NCI-H2171 treated with DMSO at 0.1 percent for 48 hours (cell line): ENCODE results near the gene FADD.

ENCODE experiments used
- DNase-seq: peaks from one replicate; lab custom pipeline; 2025; lab: John Stamatoyannopoulos, UW

Gene FADD

DNA sequence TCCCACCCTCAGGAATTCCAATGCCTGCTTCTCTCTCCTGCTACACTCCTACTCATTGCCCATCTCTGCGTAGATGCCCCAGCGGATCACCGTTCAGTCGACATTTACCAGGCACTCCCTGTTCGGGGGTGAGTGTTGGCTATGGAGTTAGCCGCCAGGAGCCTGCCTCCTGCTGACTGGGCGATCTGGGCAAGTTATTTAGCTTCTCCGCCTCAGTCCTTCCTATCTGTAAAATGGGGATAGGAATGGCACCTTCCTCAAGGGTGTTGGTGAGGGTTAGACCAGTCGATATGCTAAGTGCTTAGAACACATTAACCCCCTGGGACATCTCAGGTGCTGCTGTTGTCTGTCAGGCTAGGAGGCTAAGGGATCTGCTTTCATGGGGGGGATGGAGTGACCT, 30.9 kb downstream of the FADD start:
- DNase-seq = no peak

DNA sequence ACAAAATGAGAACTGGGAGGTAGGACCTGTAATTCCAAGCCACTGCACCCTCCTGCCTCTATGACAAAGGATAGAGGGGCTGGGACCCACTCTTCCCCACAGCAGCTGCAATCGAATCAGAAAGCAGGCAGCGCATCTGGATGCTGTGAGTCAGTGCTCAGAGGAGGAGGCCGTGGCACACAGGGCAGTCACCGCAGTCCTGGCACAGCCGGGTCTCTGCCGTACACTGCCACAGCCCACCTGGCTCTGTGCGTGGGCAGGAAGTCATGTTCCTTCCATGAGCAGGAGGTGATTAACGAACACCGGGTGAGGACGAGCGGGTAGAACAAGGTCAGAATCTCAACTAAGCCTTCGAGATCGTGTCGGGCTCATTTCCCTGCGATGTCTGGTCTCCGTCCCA, 37.2 kb downstream of the FADD start:
- no peak for DNase-seq

DNA sequence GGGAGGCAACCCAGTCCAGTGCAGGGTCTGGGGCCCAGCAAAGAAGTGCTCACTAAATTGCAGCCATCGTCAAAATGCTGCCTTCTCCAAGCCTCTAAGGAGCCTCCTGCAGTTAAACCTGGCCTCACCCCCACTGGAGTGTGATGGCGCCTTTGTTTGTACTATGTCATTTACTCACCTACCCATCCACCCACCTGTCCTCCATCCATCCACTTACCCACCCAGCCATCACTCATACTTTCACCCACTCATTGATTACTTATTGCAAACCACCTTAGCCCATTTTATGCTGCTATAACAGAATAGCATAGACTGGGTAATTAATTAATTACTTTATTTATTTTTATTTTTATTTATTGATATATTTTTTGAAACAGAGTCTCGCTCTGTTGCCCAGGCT, 38.6 kb downstream of the FADD start:
- DNase-seq = no peak

DNA sequence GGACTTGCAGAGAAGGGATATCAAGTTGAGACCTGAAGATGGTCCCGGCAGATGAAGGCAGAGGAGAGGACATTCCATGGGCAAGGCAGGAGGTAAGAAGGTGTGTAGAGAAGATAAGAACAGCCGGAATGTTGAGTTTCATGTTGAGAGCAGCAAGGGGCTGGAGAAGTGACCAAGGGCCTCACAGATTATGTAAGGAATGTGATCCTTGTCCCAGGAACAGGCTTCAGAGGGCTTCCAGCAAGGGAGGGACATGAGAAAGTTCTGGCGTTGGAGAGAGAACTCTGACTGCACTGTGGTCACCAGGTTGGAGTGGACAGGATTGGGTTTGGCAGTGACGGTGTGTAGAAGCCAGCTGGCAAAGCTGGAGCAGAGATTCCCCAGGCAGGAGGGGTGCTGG, 39.8 kb downstream of the FADD start:
- DNase-seq = no peak

DNA sequence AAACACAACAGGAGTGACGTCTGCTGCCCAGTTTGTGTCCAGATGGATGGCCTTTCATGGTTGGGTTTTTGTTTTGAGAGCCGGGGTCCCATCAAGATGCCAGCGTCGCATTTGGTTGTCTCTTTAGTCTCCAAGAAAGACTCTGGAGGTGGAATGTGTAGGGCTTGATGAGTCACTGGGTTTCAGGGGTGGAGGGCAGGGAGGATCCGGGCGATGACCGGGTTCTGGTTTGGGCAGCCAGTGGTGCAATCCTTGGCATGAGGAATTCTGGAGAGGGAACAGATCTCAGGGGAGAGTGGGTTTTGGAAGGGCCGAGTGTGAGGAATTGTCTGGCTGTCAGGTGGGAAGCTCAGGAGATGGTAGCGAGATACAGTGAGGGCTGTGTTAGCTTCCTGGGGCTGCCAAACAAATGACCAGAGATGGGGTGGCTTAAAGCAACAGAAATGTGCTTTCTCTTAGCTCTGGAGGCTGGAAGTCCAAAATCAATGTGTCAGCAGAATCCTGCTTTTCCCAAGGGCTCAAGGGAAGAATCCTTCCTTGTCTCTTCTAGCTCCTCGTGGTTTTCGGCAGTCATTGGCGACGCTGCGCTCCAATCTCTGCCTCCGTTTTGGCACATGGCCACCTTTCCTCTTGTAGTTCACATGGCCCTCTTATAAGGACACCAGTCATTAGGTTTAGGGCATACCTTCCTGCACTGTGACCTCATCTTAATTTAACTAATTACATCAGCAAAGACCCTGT, 41.0 kb downstream of the FADD start:
- no peak for DNase-seq

DNA sequence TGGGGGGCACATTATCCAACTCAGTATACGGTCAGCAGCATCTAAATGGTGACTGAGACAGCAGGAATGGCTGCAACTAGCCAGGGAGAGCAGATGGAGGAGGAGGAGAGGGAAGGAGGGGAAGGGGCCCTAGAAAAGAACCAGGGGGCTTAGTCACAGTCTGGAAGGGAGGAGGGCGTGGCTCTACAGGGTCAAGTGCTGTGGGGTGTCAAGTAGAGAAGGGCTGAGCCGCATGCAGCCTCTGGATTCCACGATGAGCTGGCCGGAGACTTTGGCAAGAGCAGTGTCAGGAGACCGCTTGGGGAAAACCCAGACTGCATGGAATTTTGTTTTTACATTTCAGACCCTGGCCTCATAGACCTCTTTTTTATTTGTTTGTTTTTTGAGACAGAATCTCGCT, 41.6 kb downstream of the FADD start:
- DNase-seq = no peak

DNA sequence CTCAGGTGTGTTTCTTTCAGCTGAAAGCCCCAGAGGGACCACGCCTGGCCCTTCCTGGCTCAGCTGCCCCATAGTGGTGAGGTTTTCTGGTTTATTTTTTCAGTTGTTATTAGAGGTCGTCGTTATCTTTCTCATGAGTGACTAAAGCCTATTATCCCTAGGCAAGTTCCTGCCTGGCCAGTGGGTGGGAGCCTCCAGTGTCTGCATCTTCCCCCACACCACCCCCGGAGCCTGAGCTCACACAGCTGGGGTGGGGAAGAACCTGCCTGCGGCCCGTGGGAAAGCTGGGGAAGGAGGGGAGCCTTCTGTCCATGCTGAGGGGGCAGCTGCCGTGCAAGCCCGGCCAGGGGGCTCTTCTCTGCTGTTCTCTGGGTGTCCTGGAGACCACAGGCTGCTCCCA, 43.1 kb downstream of the FADD start:
- no peak for DNase-seq

DNA sequence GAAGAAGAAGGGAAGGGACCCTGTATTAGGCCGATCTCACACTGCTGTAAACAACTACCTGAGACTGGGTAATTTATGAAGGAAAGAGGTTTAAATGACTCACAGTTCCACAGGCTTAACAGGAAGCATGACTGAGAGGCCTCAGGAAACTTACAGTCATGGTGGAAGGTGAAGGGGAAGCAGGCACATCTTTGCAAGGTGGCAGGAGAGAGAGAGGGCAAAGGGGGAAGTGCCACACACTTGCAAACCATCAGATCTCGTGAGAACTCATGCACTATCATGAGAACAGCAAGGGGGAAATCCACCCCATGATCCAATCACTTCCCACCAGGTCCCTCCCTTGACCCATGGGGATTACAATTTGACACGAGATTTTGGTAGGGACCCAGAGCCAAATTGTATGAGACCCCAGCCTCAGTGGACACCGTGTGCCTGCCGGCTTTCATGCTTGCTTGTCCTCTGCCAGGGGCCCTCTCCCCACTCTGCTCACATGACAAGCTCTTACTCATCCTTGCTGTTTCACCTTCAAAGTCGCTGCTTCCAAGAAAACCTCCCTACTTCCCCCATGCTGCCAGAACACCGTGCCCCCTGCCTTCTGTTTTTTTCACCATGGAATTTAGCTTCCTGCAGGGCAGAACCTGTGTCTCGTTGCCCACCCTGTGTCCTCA, 44.1 kb downstream of the FADD start:
- DNase-seq = no peak

DNA sequence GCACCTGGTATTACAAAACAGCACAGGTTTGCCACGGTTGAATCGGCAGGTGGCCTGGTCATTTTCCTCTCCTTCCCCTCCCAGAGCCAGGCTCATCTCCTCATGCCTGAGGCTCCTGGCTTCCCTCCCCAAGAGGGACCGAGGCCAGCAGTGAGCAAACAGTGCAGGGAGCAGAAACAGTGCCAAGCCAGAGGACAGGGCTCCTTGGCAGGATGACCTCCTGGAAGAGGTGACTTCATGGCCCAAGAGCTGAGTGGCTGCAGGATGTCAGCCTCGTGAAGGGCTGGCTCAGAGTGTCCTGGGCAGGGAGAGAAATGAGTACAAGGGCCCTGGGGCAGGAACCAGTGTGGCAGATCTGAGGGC, 44.6 kb downstream of the FADD start:
- DNase-seq = no peak

DNA sequence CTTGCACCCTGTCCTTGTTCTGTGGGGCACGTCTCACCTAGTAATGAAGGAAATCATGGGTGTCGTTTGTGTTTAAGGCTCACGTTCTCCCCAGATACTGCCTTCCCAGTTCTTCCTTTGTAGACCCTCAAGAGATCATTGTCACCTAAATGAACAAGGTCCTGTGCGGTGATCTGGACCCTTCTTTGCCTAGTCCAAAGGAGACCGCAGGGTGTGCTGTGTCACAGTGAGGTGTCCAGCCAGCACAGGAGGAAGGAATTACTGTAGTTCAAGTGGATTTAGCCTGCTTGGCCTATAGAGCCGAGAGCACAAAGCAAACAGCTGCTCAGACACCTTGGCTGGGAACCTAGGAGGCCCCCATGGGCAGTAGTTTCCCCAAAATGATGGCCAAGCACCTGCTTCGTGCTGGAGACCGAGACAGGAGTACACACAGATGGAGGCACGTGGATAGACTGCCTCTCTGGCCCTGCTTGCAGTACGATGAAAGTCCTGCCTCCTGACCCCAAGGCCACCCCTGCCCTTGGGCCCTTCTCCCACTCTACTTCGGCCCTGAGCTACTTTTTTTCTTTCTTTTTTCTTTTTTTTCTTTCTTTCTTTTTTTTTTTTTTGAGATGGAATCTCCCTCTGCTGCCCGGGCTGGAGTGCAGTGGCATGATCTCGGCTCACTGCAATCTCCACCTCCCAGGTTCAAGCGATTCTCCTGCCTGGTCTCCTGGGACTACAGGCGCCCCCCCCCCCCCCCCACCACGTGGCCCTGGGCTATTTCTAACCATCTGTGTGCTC, 48.0 kb downstream of the FADD start:
- DNase-seq = no peak

DNA sequence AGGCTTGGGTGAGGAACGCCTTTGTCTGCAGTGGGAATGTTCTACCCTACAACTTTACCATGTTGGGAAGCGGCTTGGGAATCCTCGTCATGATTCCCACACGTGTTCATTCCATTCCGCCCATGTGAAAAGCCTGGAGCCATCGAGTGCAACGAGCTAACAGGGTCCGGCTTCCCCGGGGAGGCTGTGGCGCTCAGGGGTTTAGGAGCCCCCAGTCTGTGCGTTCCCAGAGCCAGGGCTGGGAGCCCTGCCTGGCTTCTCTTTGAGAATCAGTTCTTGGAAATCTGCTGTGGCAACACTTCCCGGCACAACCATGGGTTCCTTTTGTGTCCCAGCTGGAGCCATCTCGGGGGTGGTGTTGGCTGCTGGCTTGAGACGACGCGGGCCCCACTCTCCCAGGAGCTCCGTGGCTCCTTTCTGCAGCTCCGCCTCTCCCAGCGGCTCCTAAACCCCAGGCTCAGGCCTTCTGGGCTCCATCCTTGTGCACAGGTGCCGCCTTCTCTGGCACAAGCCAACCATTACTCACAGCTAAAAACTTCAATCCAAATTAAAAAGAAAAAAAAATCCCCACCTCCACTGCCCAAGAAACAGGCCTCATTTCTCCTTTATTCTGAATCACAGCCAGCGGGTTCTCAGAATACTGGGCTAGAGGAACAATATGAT, 48.7 kb downstream of the FADD start:
- no peak for DNase-seq

DNA sequence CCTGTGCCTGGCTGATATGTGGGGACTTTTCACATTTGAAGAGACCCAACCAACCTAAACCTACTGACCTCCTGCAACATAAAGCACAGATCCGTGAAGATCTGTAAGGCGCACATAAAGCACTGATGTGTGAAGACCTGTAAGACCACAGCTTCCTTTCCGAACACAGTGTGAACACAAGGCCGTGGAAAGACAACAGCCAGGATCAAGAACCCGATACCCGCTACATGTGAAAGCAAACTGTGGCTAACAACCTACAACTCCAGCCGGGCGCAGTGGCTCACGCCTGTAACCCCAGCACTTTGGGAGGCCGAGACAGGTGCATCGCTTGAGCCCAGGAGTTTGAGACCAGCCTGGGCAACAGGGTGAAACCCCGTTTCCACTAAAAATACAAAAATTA, 49.7 kb downstream of the FADD start:
- no peak for DNase-seq

DNA sequence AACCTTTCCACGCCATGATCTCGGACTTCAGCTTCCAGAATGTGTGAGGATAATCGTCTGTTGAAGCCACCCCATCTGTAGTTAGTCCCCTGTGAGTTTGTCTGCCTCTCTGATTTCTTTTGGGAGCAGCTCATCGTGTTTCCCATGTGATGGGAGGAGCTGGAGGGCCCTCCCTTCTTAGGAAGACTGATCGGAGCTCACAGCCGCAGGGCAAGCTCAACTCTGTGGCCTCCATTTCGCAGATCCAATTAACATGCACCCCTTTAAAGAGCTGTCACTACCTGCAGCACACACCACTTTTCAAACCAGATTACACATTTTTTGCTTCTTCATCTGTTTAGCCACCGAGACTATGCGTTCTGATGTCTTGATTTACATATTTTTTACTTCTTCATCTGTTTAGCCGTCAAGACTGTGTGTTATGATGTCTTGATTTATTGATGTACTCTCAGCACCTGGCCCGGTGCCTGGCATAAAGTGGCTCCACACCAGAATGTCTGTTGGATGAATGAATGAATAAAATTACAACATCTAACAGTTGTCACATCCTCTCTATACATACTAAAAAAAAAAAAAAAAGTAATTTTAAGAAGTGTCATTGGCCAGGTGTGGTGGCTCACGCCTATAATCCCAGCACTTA, 52.5 kb downstream of the FADD start:
- peak; percentile 47 for DNase-seq
